C4-2B (cell line): ENCODE data around the gene IPO5.

Experiments
- H3K27ac ChIP-seq: fragments of 450-650 bp; 2 replicates; pipeline ENCODE4 v1.5.1; 2017
- CTCF ChIP-seq: fragments of 450-650 bp; conservative IDR thresholded peaks from 2 replicates; pipeline ENCODE4 v1.5.1; 2017; ENCODE audit warnings: mild to moderate bottlenecking
- ZFX ChIP-seq: fragments of 450-650 bp; IDR thresholded peaks from 2 replicates; pipeline ENCODE4 v1.6.1; 2017

Gene IPO5

GRCh38 chr13:97975280-97975847, 21.9 kb downstream of the IPO5 start:
- TF ChIP-seq ZFX (no peak), CTCF (no peak)
- H3K27ac ChIP-seq, result peak overlapping the region; percentile 98

DNA sequence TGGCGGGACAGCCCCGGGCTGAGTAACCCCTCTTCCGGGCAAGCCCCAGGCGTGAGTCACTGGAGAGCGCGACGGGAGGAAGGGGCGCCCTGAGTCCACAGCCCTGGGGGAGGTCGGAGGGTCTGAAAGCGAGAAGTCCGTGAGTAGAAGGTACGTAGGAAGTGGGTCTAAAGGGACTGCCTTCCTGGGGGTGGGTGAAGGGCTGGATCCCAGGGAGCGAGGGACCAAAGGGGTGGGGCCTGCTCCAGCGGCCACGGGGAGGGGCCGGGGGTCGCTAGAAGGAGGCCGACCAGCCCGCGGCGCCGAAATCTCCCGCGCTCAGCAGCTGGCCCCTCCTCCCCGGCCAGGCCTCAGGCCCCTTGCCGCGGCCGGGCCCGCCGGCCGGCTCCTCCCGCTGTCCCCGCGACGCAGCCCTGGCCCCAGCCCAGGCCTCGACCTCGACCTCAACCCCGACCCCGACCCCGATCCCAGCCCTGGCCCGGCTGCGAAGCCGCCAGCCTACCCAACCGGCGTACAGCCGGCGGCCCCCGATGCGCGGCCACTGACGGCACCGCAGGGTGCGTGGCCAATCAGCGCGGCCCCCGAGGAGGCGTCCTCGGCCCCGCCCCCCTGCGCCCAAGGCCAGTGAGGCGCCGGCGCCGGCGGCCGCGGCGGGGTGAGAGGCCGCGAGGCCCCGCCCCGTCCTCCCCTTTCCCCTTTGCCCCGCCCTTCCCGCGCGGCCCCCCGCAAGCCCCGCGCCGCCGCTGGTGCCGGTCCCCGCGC, 22.6 kb downstream of the IPO5 start:
- TF ChIP-seq ZFX (peak; percentile 73), CTCF (no peak)
- peak overlapping the region; percentile 98 for H3K27ac ChIP-seq

DNA sequence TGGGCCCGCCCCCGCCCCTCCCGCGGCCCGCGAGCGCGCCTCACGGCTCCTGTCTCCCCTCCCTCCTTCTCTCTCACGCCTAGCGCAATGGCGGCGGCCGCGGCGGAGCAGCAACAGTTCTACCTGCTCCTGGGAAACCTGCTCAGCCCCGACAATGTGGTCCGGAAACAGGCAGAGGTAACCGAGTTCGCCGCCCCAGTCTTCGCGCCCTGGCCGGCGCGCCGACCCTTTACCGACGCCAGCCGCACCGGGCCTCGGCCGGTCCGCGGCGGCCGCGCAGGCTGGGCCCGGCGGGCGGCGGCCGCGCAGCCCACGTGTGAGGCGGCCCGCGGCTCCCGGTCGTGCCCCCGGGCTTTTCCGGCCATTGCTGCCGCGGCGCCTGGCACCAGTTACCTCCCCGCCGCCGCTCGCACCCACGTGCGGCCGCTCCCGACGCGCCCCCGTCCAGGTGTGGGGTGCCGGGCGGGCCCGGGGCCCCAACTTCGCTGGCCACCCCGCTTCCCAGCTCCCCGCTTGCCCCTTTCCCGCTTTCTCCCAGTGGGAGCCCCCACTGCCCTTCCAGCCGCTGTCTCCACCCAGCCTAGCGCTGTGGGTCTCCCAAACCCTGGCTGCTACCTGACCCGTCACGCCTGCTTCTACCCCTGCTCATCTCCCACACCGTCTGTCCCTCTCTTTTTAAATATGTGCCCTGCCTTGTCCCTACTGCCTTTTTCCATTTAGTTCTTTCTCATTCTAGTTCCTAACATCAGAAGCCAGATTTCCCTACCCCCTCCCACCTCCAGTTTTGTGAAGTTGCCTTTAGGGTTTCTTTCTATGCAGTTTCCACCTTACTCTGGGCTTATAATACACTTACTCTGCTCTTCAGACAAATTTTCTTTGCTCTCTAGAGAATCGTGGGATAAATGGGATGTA, 23.4 kb downstream of the IPO5 start:
- TF ChIP-seq ZFX, result peak; percentile 45
- no peak for TF ChIP-seq CTCF
- H3K27ac ChIP-seq, result peak overlapping the region; percentile 98

DNA sequence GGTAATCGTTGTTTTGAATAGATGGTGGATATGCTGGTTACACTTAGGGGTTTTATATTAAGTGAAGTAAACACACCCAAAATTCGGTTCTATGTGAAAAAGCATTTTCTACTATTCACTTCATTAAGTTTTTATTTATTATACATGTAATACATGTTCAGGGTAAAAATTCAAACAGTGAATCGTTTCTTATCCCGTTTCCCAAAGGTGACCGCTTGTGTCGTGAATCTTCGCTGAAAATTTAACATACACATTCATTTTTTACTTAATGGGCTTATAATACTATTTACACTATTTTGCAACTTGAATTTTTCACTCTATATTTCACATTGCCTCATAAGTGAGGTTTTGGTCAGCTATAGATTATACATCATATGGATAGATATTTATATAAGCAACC, 24.5 kb downstream of the IPO5 start:
- TF ChIP-seq CTCF (no peak), ZFX (no peak)
- no peak overlapping the region for H3K27ac ChIP-seq

GRCh38 chr13:97978651-97979050, 25.2 kb downstream of the IPO5 start:
- TF ChIP-seq CTCF (no peak), ZFX (no peak)

DNA sequence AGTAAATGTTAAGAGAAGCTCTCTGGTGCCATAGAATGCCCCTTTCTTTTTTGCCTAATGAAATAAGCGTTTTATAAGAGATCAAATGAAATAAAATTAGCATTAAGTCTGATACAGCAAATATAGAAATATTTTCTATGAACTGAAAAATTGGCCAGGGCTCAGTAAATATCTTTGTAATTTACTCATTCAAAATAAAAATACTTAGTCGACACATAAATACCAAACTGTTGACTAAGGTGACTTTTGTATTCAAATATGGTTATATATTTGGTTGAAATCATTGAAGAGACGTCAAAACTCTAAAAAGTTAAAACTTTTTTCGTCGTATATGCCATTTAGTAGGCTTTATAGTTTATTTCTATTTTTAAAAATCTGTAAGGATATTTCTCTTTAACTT, 25.6 kb downstream of the IPO5 start:
- no peak overlapping the region for H3K27ac ChIP-seq
- TF ChIP-seq ZFX, result no peak
- no peak for TF ChIP-seq CTCF

More at GRCh38 chr13:97978651-97979050, 25.2 kb downstream of the IPO5 start:
- no peak overlapping the region for H3K27ac ChIP-seq

DNA sequence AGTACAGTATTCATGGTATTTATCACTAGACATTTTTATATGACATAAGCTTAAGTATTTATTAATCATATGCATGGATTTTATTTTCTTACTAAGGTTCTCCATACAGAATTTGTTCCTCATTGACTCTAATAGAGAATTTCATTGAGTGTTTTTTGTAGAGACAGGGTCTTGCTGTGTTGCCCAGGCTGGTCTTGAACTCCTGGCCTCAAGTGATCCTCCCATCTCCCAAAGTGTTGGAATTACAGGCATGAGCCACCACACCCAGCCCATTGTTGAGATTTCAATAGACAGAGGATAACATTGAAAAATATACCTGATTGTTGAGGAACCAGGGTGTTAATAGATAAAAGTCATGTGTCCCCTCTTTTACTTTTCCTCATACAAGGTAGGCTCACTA, 26.1 kb downstream of the IPO5 start:
- no peak for TF ChIP-seq CTCF
- TF ChIP-seq ZFX, result no peak
- no peak overlapping the region for H3K27ac ChIP-seq
